Left ventricle myocardium inferior (tissue), 1 donor: ENCODE data around the gene ADAM10. TPM values are rescaled to one million over a fixed set of nuclear protein-coding genes. Genes with fewer than 3 reads are reported as not detected.

ENCODE experiments used
- DNase-seq: peaks from one replicate; pipeline ENCODE4 v3.0.0-alpha.2; 2020
- H3K27ac ChIP-seq: fragments of 200-600 bp; replicated peaks from 2 replicates; pipeline ENCODE4 v1.8.0; 2021
- H3K27me3 ChIP-seq: fragments of 200-600 bp; 2 replicates; pipeline ENCODE4 v1.8.0; 2021; ENCODE audit warnings: low read depth
- H3K36me3 ChIP-seq: fragments of 200-600 bp; 2 replicates; pipeline ENCODE4 v1.8.0; 2021
- H3K4me1 ChIP-seq: fragments of 200-600 bp; 2 replicates; pipeline ENCODE4 v1.8.0; 2021
- H3K4me3 ChIP-seq: fragments of 200-600 bp; 2 replicates; pipeline ENCODE4 v1.8.0; 2021; ENCODE audit warnings: mild to moderate bottlenecking, moderate library complexity
- H3K9me3 ChIP-seq: fragments of 200-600 bp; replicated peaks from 2 replicates; pipeline ENCODE4 v1.8.0; 2021
- CTCF ChIP-seq: fragments of 200-600 bp; IDR thresholded peaks from 2 replicates; pipeline ENCODE4 v1.8.0; 2021; ENCODE audit warnings: antibody characterized with exemption, mild to moderate bottlenecking, borderline replicate concordance
- intact Hi-C: fragments of 100-400 bp; cut with micrococcal nuclease; formaldehyde crosslinking; loops from one replicate; pipeline ENCODE4 v1.11.0; 2022
- total RNA-seq: library from RNA; stranded (reverse); fragmentation: NEBNext Ultra II Directional; extraction: Animal tissue kit (Norgen Biotek cat#: 25700); gene quantifications from one replicate; pipeline ENCODE4 v1.2.1, GENCODE V29; 2021
- donor health status: DM: no; HTN: yes; CAD: no; lungs with severe emphysema.

The ADAM10 gene
- total RNA-seq, 1 donor from 2014 or later: 74.0 TPM

- H3K9me3 ChIP-seq: no peaks in the 10 kb centered on the region
- H3K4me3 ChIP-seq: no peak overlapping the region
- TF ChIP-seq CTCF: no peak
- H3K36me3 ChIP-seq: no peaks in the 10 kb centered on the region
- no peak overlapping the region for H3K27ac ChIP-seq
- peaks cover 94% of the 10 kb centered on the region for H3K4me1 ChIP-seq
- no peak for DNase-seq
- intact Hi-C loops: no loop called here
- no peaks in the 10 kb centered on the region for H3K27me3 ChIP-seq
Observed at GRCh38 chr15:58738046-58738707, 11.3 kb downstream of the ADAM10 start.

- Histone ChIP-seq H3K27ac (no peak overlapping the region), H3K27me3 (no peaks in the 10 kb centered on the region), H3K4me1 (peaks cover 94% of the 10 kb centered on the region), H3K4me3 (no peak overlapping the region), H3K36me3 (no peaks in the 10 kb centered on the region), H3K9me3 (no peaks in the 10 kb centered on the region)
- DNase-seq: no peak
- TF ChIP-seq CTCF: no peak
- intact Hi-C loops: no loop called here
Observed at GRCh38 chr15:58737298-58737697, 12.2 kb downstream of the ADAM10 start.

GRCh38 chr15:58736018-58736643 is 13.4 kb downstream of the ADAM10 start:
- H3K36me3 ChIP-seq: no peaks in the 10 kb centered on the region
- no peak overlapping the region for H3K4me3 ChIP-seq
- DNase-seq: no peak
- H3K9me3 ChIP-seq: no peaks in the 10 kb centered on the region
- H3K4me1 ChIP-seq: peaks cover 94% of the 10 kb centered on the region
- intact Hi-C loops: no loop called here
- no peak for TF ChIP-seq CTCF
- H3K27me3 ChIP-seq: no peaks in the 10 kb centered on the region
- H3K27ac ChIP-seq: no peak overlapping the region

GRCh38 chr15:58734859-58735258 is 14.6 kb downstream of the ADAM10 start:
- no peaks in the 10 kb centered on the region for H3K9me3 ChIP-seq
- intact Hi-C loops: no loop called here
- H3K27ac ChIP-seq: no peak overlapping the region
- no peaks in the 10 kb centered on the region for H3K27me3 ChIP-seq
- DNase-seq: no peak
- no peak overlapping the region for H3K4me3 ChIP-seq
- H3K4me1 ChIP-seq: peaks cover 93% of the 10 kb centered on the region
- no peak for TF ChIP-seq CTCF
- no peaks in the 10 kb centered on the region for H3K36me3 ChIP-seq

GRCh38 chr15:58732625-58733363 is 16.7 kb downstream of the ADAM10 start:
- no peak for DNase-seq
- no peak for TF ChIP-seq CTCF
- Histone ChIP-seq H3K36me3 (no peaks in the 10 kb centered on the region), H3K9me3 (no peaks in the 10 kb centered on the region), H3K27me3 (no peaks in the 10 kb centered on the region), H3K4me1 (peaks cover 73% of the 10 kb centered on the region), H3K4me3 (no peak overlapping the region), H3K27ac (peak overlapping the region; percentile 57)
- intact Hi-C loops: no loop called here
